Neural cell (in vitro differentiated cells): ENCODE results near the gene CSGALNACT2.

Source experiments
- CTCF ChIP-seq: fragments of 450-650 bp; IDR thresholded peaks from 2 replicates; pipeline ENCODE4 v1.5.1; 2014; ENCODE audit warnings: antibody characterized with exemption, mild to moderate bottlenecking, moderate library complexity; ENCODE audit not compliant: poor library complexity, severe bottlenecking
- EZH2 ChIP-seq: fragments of 200-600, 300-800 bp; shearing (Covaris generic), sonication (generic); IDR thresholded peaks from 2 replicates; pipeline ENCODE4 v1.6.1; 2014; ENCODE audit warnings: antibody characterized with exemption, low read length, borderline replicate concordance, mild to moderate bottlenecking; ENCODE audit not compliant: insufficient read depth, poor library complexity, severe bottlenecking
- MXI1 ChIP-seq: fragments of 450-650 bp; conservative IDR thresholded peaks from 2 replicates; pipeline ENCODE4 v1.6.1; 2014; ENCODE audit warnings: antibody characterized with exemption, mild to moderate bottlenecking; ENCODE audit not compliant: poor library complexity, severe bottlenecking
- RAD21 ChIP-seq: fragments of 450-650 bp; conservative IDR thresholded peaks from 2 replicates; pipeline ENCODE4 v1.6.1; 2014; ENCODE audit warnings: antibody characterized with exemption, mild to moderate bottlenecking, moderate library complexity
- REST ChIP-seq: IDR thresholded peaks from 2 replicates; pipeline ENCODE4 v1.6.1; 2012; ENCODE audit warnings: borderline replicate concordance
- SMC3 ChIP-seq: fragments of 450-650 bp; conservative IDR thresholded peaks from 2 replicates; pipeline ENCODE4 v1.6.1; 2014; ENCODE audit warnings: antibody characterized with exemption, mild to moderate bottlenecking, moderate library complexity; ENCODE audit not compliant: poor library complexity

DNA sequence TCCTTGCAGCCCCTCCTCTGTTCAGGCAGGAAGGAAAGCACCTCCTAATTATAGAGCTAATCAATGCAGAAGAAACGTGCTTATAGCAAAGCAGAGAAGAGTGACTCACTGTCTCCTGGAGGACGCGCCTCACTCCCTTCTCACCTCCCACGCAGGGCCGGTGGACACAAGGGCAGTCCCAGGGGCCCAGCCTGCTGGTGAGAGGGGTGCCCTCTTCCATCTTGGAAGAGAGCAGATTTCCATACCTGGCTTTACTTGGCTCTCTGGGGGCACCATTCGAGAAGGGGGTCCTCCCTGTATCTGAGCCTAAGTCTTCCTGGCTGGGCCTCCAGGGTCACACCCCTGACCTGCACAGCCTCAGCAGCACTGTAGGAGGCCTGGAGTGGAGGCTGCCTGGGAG, 72.8 kb downstream of the CSGALNACT2 start:
- TF ChIP-seq CTCF (no peak), REST (no peak), MXI1 (no peak), EZH2 (no peak), RAD21 (no peak), SMC3 (no peak)
